ENCODE results near the gene SLIT3. TPM values are rescaled to one million over a fixed set of nuclear protein-coding genes. Genes with fewer than 3 reads are reported as not detected.

The SLIT3 gene
- total and polyA plus RNA-seq, 10 of the 15 experiments (the other 5 are each of a cell fraction or from before 2014, with no cell fraction given), result 0.05 TPM; not detected in 9

- no peak for TF ChIP-seq MLLT1 (IDR thresholded peaks at IDR 0.05)
Measured at GRCh38 chr5:168750926-168751325, 550.0 kb downstream of the SLIT3 start (continued).

- no peaks in the 10 kb centered on the region for H3K36me3 ChIP-seq (ENCODE audit: control insufficient read depth in 2 of 2, insufficient read depth in 2 of 2, low read length in 1 of 2)
- ChIA-PET POLR2A (no interaction called here), CTCF (no interaction called here), SMC1A (ENCODE audit: uncharacterized antibody, unreplicated experiment) (no interaction called here), RAD21 (ENCODE audit: unreplicated experiment) (no interaction called here)
- no peaks in the 10 kb centered on the region for H3K4me1 ChIP-seq (ENCODE audit: control insufficient read depth, insufficient read depth, low read length)
- no peaks in the 10 kb centered on the region for H4K20me1 ChIP-seq (ENCODE audit: control insufficient read depth, insufficient read depth)
- no TSS peak for BruUV-seq (replicated peaks)
- FAIRE-seq (no peak), DNase-seq (ENCODE audit: low read depth, low spot score) (no peak), ATAC-seq (no peak)
- intact Hi-C loops (cut with micrococcal nuclease; ENCODE audit: unreplicated experiment), result loop anchor here (2.0 kb wide), 2 partner anchors 131 to 553 kb away; no protein-coding TSS in a partner anchor
- WGBS (ENCODE audit: insufficient coverage, insufficient replicate concordance, low lambda C conversion rate, missing lambda C conversion rate), result 45% methylated on average over 11 of the region's 11 CpGs
- no peak overlapping the region for H3K4me2 ChIP-seq (ENCODE audit: control insufficient read depth, insufficient read depth)
- in situ Hi-C loops (cut with MboI), result no loop called here
- no peak overlapping the region for H2AFZ ChIP-seq (ENCODE audit: control insufficient read depth, low read depth, low read length)
- TF ChIP-seq NFYA (IDR thresholded peaks at IDR 0.05; ENCODE audit: borderline replicate concordance, low read depth, low read length), result no peak
- TF ChIP-seq JUNB (IDR thresholded peaks at IDR 0.05), result no peak
- TF ChIP-seq CBX5 (IDR thresholded peaks at IDR 0.05; ENCODE audit: low read depth), result no peak
- H3K9me3 ChIP-seq (replicated peaks; ENCODE audit: control insufficient read depth, insufficient read depth, low read length), result no peaks in the 10 kb centered on the region
- no peaks in the 10 kb centered on the region; a peak in 1 of 4 replicates for H3K27me3 ChIP-seq (replicated peaks in 1 of 2; ENCODE audit: control insufficient read depth in 2 of 2, insufficient read depth in 2 of 2, low read length in 1 of 2)
- H3K9ac ChIP-seq (ENCODE audit: control insufficient read depth, insufficient read depth, low read length), result no peak overlapping the region
- no peak overlapping the region for H3K27ac ChIP-seq (ENCODE audit: control insufficient read depth, insufficient read depth)
- no peaks in the 10 kb centered on the region for H3K79me2 ChIP-seq (ENCODE audit: control insufficient read depth, insufficient read depth, low read length)
- no peak overlapping the region for H3K4me3 ChIP-seq
Measured at GRCh38 chr5:168749391-168750100, 551.4 kb downstream of the SLIT3 start.
